HL-60/S4 treated with phorbol 12-myristate 13-acetate at 8.2 ng/mL for 4 days and 3 days (cell line): ENCODE measurements around the gene SOX1.

Experiments
- in situ Hi-C: fragments of 300-500 bp; cut with MboI; formaldehyde crosslinking; loops from 2 replicates; pipeline ENCODE4 v1.15.0; 2022; ENCODE audit warnings: low sequenced_read_pairs

Gene SOX1

GRCh38 chr13:112067116-112067741 lies at the start of gene SOX1:
Gene SOX1 (plus strand): TSS chr13:112067149. CDS start chr13:112067659, 510 bp downstream.
- in situ Hi-C loops: no loop called here

GRCh38 chr13:112024577-112024976 lies 42.4 kb upstream of the SOX1 start:
- in situ Hi-C loops: no loop called here

GRCh38 chr13:112027250-112027649 lies 39.7 kb upstream of the SOX1 start:
- in situ Hi-C loops: no loop called here

- in situ Hi-C loops: no loop called here
Measured at GRCh38 chr13:112028481-112028880, 38.5 kb upstream of the SOX1 start.

GRCh38 chr13:112029143-112029542 lies 37.8 kb upstream of the SOX1 start:
- in situ Hi-C loops: no loop called here

- in situ Hi-C loops: no loop called here
Measured at GRCh38 chr13:112032186-112032993, 34.6 kb upstream of the SOX1 start.

GRCh38 chr13:112034231-112034630 lies 32.7 kb upstream of the SOX1 start:
- in situ Hi-C loops: no loop called here

GRCh38 chr13:112034846-112035245 lies 32.1 kb upstream of the SOX1 start:
- in situ Hi-C loops: no loop called here

- in situ Hi-C loops: no loop called here
Measured at GRCh38 chr13:112042496-112042895, 24.5 kb upstream of the SOX1 start.

GRCh38 chr13:112052213-112052612 lies 14.7 kb upstream of the SOX1 start:
- in situ Hi-C loops: no loop called here

GRCh38 chr13:112053167-112053743 lies 13.7 kb upstream of the SOX1 start:
- in situ Hi-C loops: no loop called here

- in situ Hi-C loops: no loop called here
Measured at GRCh38 chr13:112053744-112054615, 13.0 kb upstream of the SOX1 start.

- in situ Hi-C loops: no loop called here
Measured at GRCh38 chr13:112054616-112055015, 12.3 kb upstream of the SOX1 start.

- in situ Hi-C loops: no loop called here
Measured at GRCh38 chr13:112055036-112055914, 11.7 kb upstream of the SOX1 start.

GRCh38 chr13:112055915-112056269 lies 11.1 kb upstream of the SOX1 start:
- in situ Hi-C loops: no loop called here

GRCh38 chr13:112056284-112056727 lies 10.6 kb upstream of the SOX1 start:
- in situ Hi-C loops: no loop called here

GRCh38 chr13:112056739-112057438 lies 10.1 kb upstream of the SOX1 start:
- in situ Hi-C loops: no loop called here

- in situ Hi-C loops: no loop called here
Measured at GRCh38 chr13:112057439-112057735, 9.6 kb upstream of the SOX1 start.

- in situ Hi-C loops: no loop called here
Measured at GRCh38 chr13:112057736-112058518, 9.0 kb upstream of the SOX1 start.
